ENCODE results near the gene SAP25. TPM values are rescaled to one million over a fixed set of nuclear protein-coding genes. Genes with fewer than 3 reads are reported as not detected.

Gene SAP25
- total and polyA plus RNA-seq, 2 of the 4 experiments (the other 2 are of a cell fraction): 1.8 TPM; not detected in 1

DNA sequence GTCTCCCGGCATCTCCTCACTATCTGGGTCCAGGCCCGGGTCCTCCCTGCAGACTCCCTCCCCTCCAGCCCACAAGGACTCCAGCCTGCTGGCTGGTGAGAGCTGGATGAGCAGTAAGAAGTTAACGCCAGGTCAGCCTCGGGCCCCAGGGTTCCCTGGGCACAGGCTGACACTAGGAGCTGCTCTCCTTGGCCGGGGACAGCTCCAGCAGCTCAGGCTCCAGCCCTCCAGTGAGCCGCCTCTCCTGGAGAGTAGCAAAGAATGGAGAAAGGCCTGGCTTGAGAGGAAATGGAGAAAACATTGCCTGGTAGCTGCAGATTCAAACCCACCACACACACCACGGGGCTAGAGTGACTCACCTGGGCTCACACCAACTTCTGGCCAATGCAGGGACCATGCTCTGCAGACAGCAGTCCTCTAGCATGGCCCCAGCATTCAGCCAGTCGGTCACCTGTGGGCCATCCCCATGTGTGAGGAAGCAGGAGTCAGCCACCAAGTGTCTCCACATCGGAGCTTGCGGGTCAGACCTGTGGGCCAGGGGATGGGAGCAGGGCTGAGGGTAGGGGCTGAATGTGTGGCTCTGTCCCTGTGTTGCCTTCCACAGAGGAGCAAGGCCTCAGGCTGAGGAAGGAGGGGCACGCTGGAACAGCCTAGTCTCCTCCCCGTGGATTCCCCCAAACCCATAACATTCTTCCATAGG, 6.5 kb downstream of the SAP25 start:
- H3K4me1 ChIP-seq (ENCODE audit: control insufficient read depth, insufficient read depth, low read length): peaks cover 4% of the 10 kb centered on the region; the same call in 1 of the 2 replicates
- peaks cover 4% of the 10 kb centered on the region; the same call in 1 of the 2 replicates for H3K9me1 ChIP-seq (ENCODE audit: insufficient read depth, low read length)
- no peaks in the 10 kb centered on the region for H4K20me1 ChIP-seq (ENCODE audit: insufficient read depth, low read length)
- H3K23ac ChIP-seq (ENCODE audit: low read depth, low read length): no peak overlapping the region
- no peaks in the 10 kb centered on the region for H3K36me3 ChIP-seq (ENCODE audit: control insufficient read depth, insufficient read depth, low read length)
- H4K91ac ChIP-seq (ENCODE audit: insufficient read depth, low read depth, low read length): no peak overlapping the region
- no peak overlapping the region for H3K4me3 ChIP-seq (ENCODE audit: insufficient read depth, low read depth, low read length)
- no peak overlapping the region for H2AK9ac ChIP-seq (replicated peaks; ENCODE audit: low read depth, low read length, poor library complexity)
- in situ Hi-C loops (cut with MboI; ENCODE audit: low sequenced_read_pairs): loop anchor here (5.0 kb wide), 1 partner anchor 100 kb away; no protein-coding TSS in a partner anchor
- DNase-seq (no peak), ATAC-seq (ENCODE audit: low read depth) (no peak)
- H3K56ac ChIP-seq (ENCODE audit: extremely low read depth, insufficient read depth, low read length): no peak overlapping the region
- no peak overlapping the region for H3K27ac ChIP-seq (ENCODE audit: insufficient read depth, low read length)
- no peaks in the 10 kb centered on the region for H3K79me1 ChIP-seq (ENCODE audit: low read depth in 1 of 2, low read length in 2 of 2)
- H4K8ac ChIP-seq (ENCODE audit: low read depth in 2 of 2, low read length in 2 of 2): no peak overlapping the region
- 83% methylated on average over 1 of the region's 12 CpGs; no CpG with 5 or more reads in 1 of the 2 experiments for WGBS, 2 experiments (ENCODE audit: extremely low coverage in 2 of 2, insufficient read length in 1 of 2)
- H2BK5ac ChIP-seq (ENCODE audit: low read depth, low read length, poor library complexity, severe bottlenecking): no peak overlapping the region
- no peak overlapping the region for H3K4me2 ChIP-seq (ENCODE audit: low read depth, low read length)
- no peak overlapping the region for H3K4ac ChIP-seq (ENCODE audit: low read depth, low read length)
- H2BK15ac ChIP-seq (ENCODE audit: low read depth, low read length): no peak overlapping the region
- no peak overlapping the region for H2BK120ac ChIP-seq (ENCODE audit: low read depth, low read length)
- H3K14ac ChIP-seq (replicated peaks; ENCODE audit: low read depth, low read length): no peak overlapping the region
- no peak overlapping the region for H4K5ac ChIP-seq (ENCODE audit: low read depth, low read length)
- peaks cover 3% of the 10 kb centered on the region; the same call in 1 of the 2 replicates for H3K27me3 ChIP-seq (ENCODE audit: control insufficient read depth, insufficient read depth, low read length)
- ChIA-PET POLR2A (ENCODE audit: unreplicated experiment) (no interaction called here), CTCF (interaction anchor here (0.7 kb wide), 1 partner anchor 19 kb away, joined by 4 read pairs; the partner anchor contains the start of genes FBXO24 and LRCH4)
- no peak overlapping the region for H2AK5ac ChIP-seq (ENCODE audit: low read depth, low read length)
- H2BK20ac ChIP-seq (ENCODE audit: low read depth, low read length): no peak overlapping the region
- no peak overlapping the region for H3K18ac ChIP-seq (ENCODE audit: low read depth, low read length)
- TF ChIP-seq, protein P1, sequence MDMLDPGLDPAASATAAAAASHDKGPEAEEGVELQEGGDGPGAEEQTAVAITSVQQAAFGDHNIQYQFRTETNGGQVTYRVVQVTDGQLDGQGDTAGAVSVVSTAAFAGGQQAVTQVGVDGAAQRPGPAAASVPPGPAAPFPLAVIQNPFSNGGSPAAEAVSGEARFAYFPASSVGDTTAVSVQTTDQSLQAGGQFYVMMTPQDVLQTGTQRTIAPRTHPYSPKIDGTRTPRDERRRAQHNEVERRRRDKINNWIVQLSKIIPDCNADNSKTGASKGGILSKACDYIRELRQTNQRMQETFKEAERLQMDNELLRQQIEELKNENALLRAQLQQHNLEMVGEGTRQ (IDR thresholded peaks at IDR 0.05; ENCODE audit: low read depth, low read length): no peak
- no peak for TF ChIP-seq SMC3 (IDR thresholded peaks at IDR 0.05; ENCODE audit: low read depth, low read length)
- no peak for TF ChIP-seq RFX5 (IDR thresholded peaks at IDR 0.05; ENCODE audit: low read depth, low read length)
- TF ChIP-seq RCOR1 (IDR thresholded peaks at IDR 0.05; ENCODE audit: insufficient replicate concordance, low read length): no peak
- no peak for TF ChIP-seq MAZ (IDR thresholded peaks at IDR 0.05; ENCODE audit: borderline replicate concordance, low read depth, low read length)
- TF ChIP-seq CTCF (conservative IDR thresholded peaks at IDR 0.05; ENCODE audit: low read depth, low read length): no peak
- TF ChIP-seq MXI1 (IDR thresholded peaks at IDR 0.05; ENCODE audit: borderline replicate concordance, low read depth, low read length): no peak
- TF ChIP-seq POLR2A (IDR thresholded peaks at IDR 0.05; ENCODE audit: low read depth, low read length): no peak
- no peak for TF ChIP-seq RAD21 (IDR thresholded peaks at IDR 0.05; ENCODE audit: low read length)
- no peak for TF ChIP-seq MAFK (IDR thresholded peaks at IDR 0.05; ENCODE audit: low read depth, low read length)
- TF ChIP-seq FOS (IDR thresholded peaks at IDR 0.05; ENCODE audit: low read depth, low read length): no peak
- H3K9ac ChIP-seq (ENCODE audit: low read depth, low read length): no peak overlapping the region
- dilution Hi-C loops (cut with HindIII; ENCODE audit: low sequenced_read_pairs, unreplicated experiment): no loop called here
- no peaks in the 10 kb centered on the region for H3K9me3 ChIP-seq (ENCODE audit: control insufficient read depth, insufficient read depth, low read length)
- no TSS peak for BruUV-seq (replicated peaks)
- intact Hi-C loops (cut with micrococcal nuclease): no loop called here
- H2AFZ ChIP-seq (replicated peaks; ENCODE audit: low read length, poor library complexity): no peak overlapping the region
